HepG2 (cell line): ENCODE data around the gene SPINDOC. TPM values are rescaled to one million over a fixed set of nuclear protein-coding genes. Genes with fewer than 3 reads are reported as not detected.

Experiments used
- DNMT1 ChIP-seq: sonication (generic); formaldehyde crosslinking; IDR thresholded peaks from 2 replicates; pipeline ENCODE4 v1.5.1; 2020; ENCODE audit warnings: mild to moderate bottlenecking, missing genetic modification reagents
- MAFG ChIP-seq: sonication (generic); formaldehyde crosslinking; IDR thresholded peaks from 2 replicates; pipeline ENCODE4 v1.5.1; 2020; ENCODE audit warnings: mild to moderate bottlenecking, missing genetic modification reagents
- RERE ChIP-seq: IDR thresholded peaks from 2 replicates; pipeline ENCODE4 v1.6.1; 2016; ENCODE audit warnings: low read depth, missing genetic modification reagents, missing compliant biosample characterization
- SMAD1 ChIP-seq: sonication (generic); formaldehyde crosslinking; IDR thresholded peaks from 2 replicates; pipeline ENCODE4 v1.4.0; 2020; ENCODE audit warnings: missing genetic modification reagents, low read depth, mild to moderate bottlenecking, borderline replicate concordance
- SP2 ChIP-seq: sonication (generic); formaldehyde crosslinking; IDR thresholded peaks from 2 replicates; pipeline ENCODE4 v1.5.1; 2020; ENCODE audit warnings: mild to moderate bottlenecking, missing genetic modification reagents
- ZFP37 ChIP-seq: sonication (generic); formaldehyde crosslinking; IDR thresholded peaks from 2 replicates; pipeline ENCODE4 v1.4.0; 2020; ENCODE audit warnings: missing genetic modification reagents, borderline replicate concordance
- ZFP91 ChIP-seq: sonication (generic); formaldehyde crosslinking; IDR thresholded peaks from 2 replicates; pipeline ENCODE4 v1.9.0; 2022; ENCODE audit warnings: missing genetic modification reagents, mild to moderate bottlenecking, borderline replicate concordance
- ZNF280B ChIP-seq: sonication (generic); formaldehyde crosslinking; IDR thresholded peaks from 2 replicates; pipeline ENCODE4 v1.5.0; 2020; ENCODE audit warnings: missing genetic modification reagents, mild to moderate bottlenecking, borderline replicate concordance
- ZNF678 ChIP-seq: sonication (generic); formaldehyde crosslinking; IDR thresholded peaks from 2 replicates; pipeline ENCODE4 v1.4.0; 2020; ENCODE audit warnings: mild to moderate bottlenecking, missing genetic modification reagents
- ZNF687 ChIP-seq: sonication (generic); formaldehyde crosslinking; IDR thresholded peaks from 2 replicates; pipeline ENCODE4 v1.5.1; 2020; ENCODE audit warnings: mild to moderate bottlenecking, missing genetic modification reagents, moderate library complexity
- ZNF704 ChIP-seq: sonication (generic); formaldehyde crosslinking; IDR thresholded peaks from 2 replicates; pipeline ENCODE4 v1.8.1; 2023; ENCODE audit warnings: mild to moderate bottlenecking, inconsistent platforms, moderate library complexity, missing genetic modification reagents, borderline replicate concordance
- polyA plus RNA-seq, 8 experiments: library from polyadenylated mRNA; depleted of rRNA in 3 of 8; stranded (reverse) in 7 of 8; unstranded in 1 of 8; fragments of >200 nt; fragmentation: Illumina TruSeq in 4 of 8; extraction: Trizol in 4 of 8; gene quantifications; 2 replicates each; pipeline versions ENCODE4 v1.2.1 to v1.2.3, GENCODE V29; 2011 to 2016; ENCODE audit warnings: low read depth in 4 of 8, missing spikeins in 1 of 8, mixed read lengths in 1 of 8; ENCODE audit not compliant: insufficient read depth in 1 of 8
- total RNA-seq, 5 experiments: library from RNA; depleted of rRNA; stranded (reverse); fragments of >200 nt; fragmentation: Illumina TruSeq; extraction: Trizol; gene quantifications; 2 replicates each; pipeline ENCODE4 v1.2.3, GENCODE V29; 2016; ENCODE audit warnings: low read depth in 1 of 5

Gene SPINDOC
- total and polyA plus RNA-seq, 2 of the 13 experiments (the other 11 are each of a cell fraction or from before 2014, with no cell fraction given) = 21.4 to 29.9 TPM

GRCh38 chr11:63871962-63872799, 58.9 kb downstream of the SPINDOC start (continued):
- TF ChIP-seq ZNF687 (CRISPR knock-in tag) (peak; percentile 36; the same call in 1 of the 2 replicates), ZNF678 (CRISPR knock-in tag) (no peak), ZNF280B (CRISPR knock-in tag) (no peak), RERE (CRISPR knock-in tag) (no peak), SMAD1 (CRISPR knock-in tag) (no peak), ZNF704 (CRISPR knock-in tag) (no peak), MAFG (CRISPR knock-in tag) (no peak), DNMT1 (no peak), ZFP91 (peak; percentile 66), ZFP37 (CRISPR knock-in tag) (no peak), SP2 (CRISPR knock-in tag) (peak; percentile 29; the same call in 1 of the 2 replicates)
